Left forelimb (tissue), 1 donor: Measurements from ENCODE around the gene RAB29.
"Not testable (repeated sequence)": the region's sequence is repeated elsewhere in the genome, so short reads cannot be mapped to it uniquely, and the experiment has no call there.

Source experiments
- DNase-seq: peaks from one replicate; pipeline ENCODE4 v3.0.0-alpha.2; 2018; ENCODE audit warnings: low spot score

The RAB29 gene

GRCh38 chr1:205775015-205775716 is at the start of gene RAB29:
TSS of gene RAB29 (minus strand) at chr1:205775482. CDS start at chr1:205774956, 526 bp downstream.
- DNase-seq = peak; percentile 80

- DNase-seq = no peak
Observed at GRCh38 chr1:205824180-205824579, 48.9 kb upstream of the RAB29 start.

GRCh38 chr1:205823260-205823659 is 48.0 kb upstream of the RAB29 start:
- DNase-seq = not testable (repeated sequence)

GRCh38 chr1:205822397-205822796 is 47.1 kb upstream of the RAB29 start:
- DNase-seq = no peak

GRCh38 chr1:205817988-205818387 is 42.7 kb upstream of the RAB29 start:
- no peak for DNase-seq

GRCh38 chr1:205817364-205817763 is 42.1 kb upstream of the RAB29 start:
- no peak for DNase-seq

- no peak for DNase-seq
Observed at GRCh38 chr1:205813755-205814058, 38.4 kb upstream of the RAB29 start.

GRCh38 chr1:205812878-205813754 is 37.8 kb upstream of the RAB29 start, which contains the start of gene SLC41A1:
TSS of gene SLC41A1 (minus strand) at chr1:205813198. CDS start at chr1:205810441, 2,757 bp downstream.
- peak; percentile 96 for DNase-seq

- peak; percentile 76 for DNase-seq
Observed at GRCh38 chr1:205812271-205812877, 37.1 kb upstream of the RAB29 start.

GRCh38 chr1:205811660-205812059 is 36.4 kb upstream of the RAB29 start:
- DNase-seq = no peak

- DNase-seq = no peak
Observed at GRCh38 chr1:205810448-205811157, 35.3 kb upstream of the RAB29 start.

- DNase-seq = no peak
Observed at GRCh38 chr1:205809942-205810345, 34.7 kb upstream of the RAB29 start.

- DNase-seq = no peak
Observed at GRCh38 chr1:205809469-205809868, 34.2 kb upstream of the RAB29 start.

GRCh38 chr1:205805082-205805711 is 29.9 kb upstream of the RAB29 start:
- no peak for DNase-seq

- DNase-seq = no peak
Observed at GRCh38 chr1:205804605-205805004, 29.3 kb upstream of the RAB29 start.

- no peak for DNase-seq
Observed at GRCh38 chr1:205803986-205804385, 28.7 kb upstream of the RAB29 start.

- DNase-seq = no peak
Observed at GRCh38 chr1:205802060-205802459, 26.8 kb upstream of the RAB29 start.

GRCh38 chr1:205800981-205801703 is 25.9 kb upstream of the RAB29 start:
- no peak for DNase-seq

- DNase-seq = no peak
Observed at GRCh38 chr1:205800427-205800826, 25.1 kb upstream of the RAB29 start.

- DNase-seq = no peak
Observed at GRCh38 chr1:205798577-205798976, 23.3 kb upstream of the RAB29 start.

- DNase-seq = no peak
Observed at GRCh38 chr1:205797168-205797567, 21.9 kb upstream of the RAB29 start.
